A673 (cell line): ENCODE measurements around the gene CYP1B1. TPM values are rescaled to one million over a fixed set of nuclear protein-coding genes. Genes with fewer than 3 reads are reported as not detected.

ENCODE experiments used
- Bru-seq: library from RNA; stranded (reverse); fragments of 400-500 nt; gene quantifications from one replicate; lab custom pipeline; 2021; lab: Mats Ljungman, UMichigan
- BruChase-seq, 2 experiments: library from RNA; stranded (reverse); fragments of 400-500 nt; gene quantifications; one replicate each; lab custom pipeline; 2021; lab: Mats Ljungman, UMichigan
- BruUV-seq: library from RNA; stranded (reverse); fragments of 400-500 nt; replicated peaks from 2 replicates; lab custom pipeline; 2021; lab: Mats Ljungman, UMichigan
- CTCF ChIA-PET: fragments of 300-600 bp; sonication (Branson Sonifier 250); formaldehyde crosslinking; loops from one replicate; lab custom pipeline; 2022; ENCODE audit warnings: antibody characterized with exemption; lab: Charles Lee
- POLR2A ChIA-PET: fragments of 300-600 bp; sonication (Branson Sonifier 250); formaldehyde crosslinking; loops from one replicate; lab custom pipeline; 2022; ENCODE audit warnings: antibody characterized with exemption; ENCODE audit not compliant: low non-redundant PET; lab: Charles Lee
- DNase-seq: peaks from one replicate; pipeline ENCODE4 v3.0.0-alpha.2; 2015; ENCODE audit warnings: low spot score
- H3K27ac ChIP-seq: fragments of 200-600 bp; sonication (generic); 2 replicates; pipeline ENCODE4 v1.5.1; 2016; ENCODE audit warnings: mixed run types, low read depth, mild to moderate bottlenecking, mixed read lengths, antibody characterized with exemption, low read length; ENCODE audit not compliant: poor library complexity, severe bottlenecking
- H3K27me3 ChIP-seq: fragments of 200-600 bp; sonication (generic); replicated peaks from 2 replicates; pipeline ENCODE4 v1.6.1; 2017; ENCODE audit warnings: mixed run types, low read depth, mild to moderate bottlenecking, mixed read lengths, antibody characterized with exemption, low read length; ENCODE audit not compliant: insufficient read depth, poor library complexity
- H3K36me3 ChIP-seq: fragments of 200-600 bp; sonication (generic); 2 replicates; pipeline ENCODE4 v1.6.1; 2016; ENCODE audit warnings: mixed run types, mild to moderate bottlenecking, mixed read lengths, antibody characterized with exemption, low read length; ENCODE audit not compliant: insufficient read depth, poor library complexity, severe bottlenecking
- H3K4me1 ChIP-seq: fragments of 200-600 bp; sonication (generic); 2 replicates; pipeline ENCODE4 v1.6.1; 2017; ENCODE audit warnings: mixed run types, mild to moderate bottlenecking, mixed read lengths, antibody characterized with exemption, low read length; ENCODE audit not compliant: insufficient read depth, poor library complexity, severe bottlenecking
- H3K4me3 ChIP-seq: fragments of 200-600 bp; sonication (generic); 2 replicates; pipeline ENCODE4 v1.5.1; 2016; ENCODE audit warnings: low read depth, mixed run types, mild to moderate bottlenecking, mixed read lengths, low read length; ENCODE audit not compliant: poor library complexity, severe bottlenecking
- H3K9me3 ChIP-seq: fragments of 200-600 bp; sonication (generic); 2 replicates; pipeline ENCODE4 v1.6.1; 2016; ENCODE audit warnings: mixed run types, low read depth, mild to moderate bottlenecking, mixed read lengths, antibody characterized with exemption, low read length; ENCODE audit not compliant: poor library complexity, severe bottlenecking
- EZH2 ChIP-seq: fragments of 200-600 bp; sonication (generic); IDR thresholded peaks from 2 replicates; pipeline ENCODE4 v1.6.1; 2017; ENCODE audit warnings: borderline replicate concordance, low read depth, mild to moderate bottlenecking, mixed read lengths, antibody characterized with exemption, low read length; ENCODE audit not compliant: poor library complexity, severe bottlenecking
- intact Hi-C: fragments of 100-400 bp; cut with micrococcal nuclease; formaldehyde crosslinking; loops from one replicate; pipeline ENCODE4 v1.10.0; 2022; ENCODE audit not compliant: unreplicated experiment
- long read RNA-seq: library from polyadenylated mRNA; stranded (forward); transcript quantifications from one replicate; pipeline ENCODE4 v2.0.0, GENCODE V29; 2022
- total RNA-seq: library from RNA; stranded (reverse); gene quantifications from 2 replicates; pipeline ENCODE4 v1.2.3, GENCODE V29; 2021
- TF ChIP-seq, protein P1 (sequence below): fragments of 300-800, 200-600 bp; sonication (generic); conservative IDR thresholded peaks from 2 replicates; pipeline ENCODE4 v1.5.1; 2017; ENCODE audit warnings: low read depth, mild to moderate bottlenecking, antibody characterized with exemption, low read length, moderate library complexity, mixed read lengths

CYP1B1 gene
- total RNA-seq (0.92 and 3.0 TPM in 2 replicates), Bru-seq, nascent RNA (percentile 24 among the genes with signal in this experiment), BruChase-seq, experiment 1, labeled RNA remaining after a 2-hour chase (percentile 37 among the genes with signal in this experiment), BruChase-seq, experiment 2, labeled RNA remaining after a 6-hour chase (percentile 41 among the genes with signal in this experiment)
- long read RNA-seq, full-length matches to known transcripts: 1 of 2 reads
- long read RNA-seq, partial matches to known transcripts: 0 of 2 reads
- long read RNA-seq, other reads (novel, unspliced or antisense): 1 of 2 reads

DNA sequence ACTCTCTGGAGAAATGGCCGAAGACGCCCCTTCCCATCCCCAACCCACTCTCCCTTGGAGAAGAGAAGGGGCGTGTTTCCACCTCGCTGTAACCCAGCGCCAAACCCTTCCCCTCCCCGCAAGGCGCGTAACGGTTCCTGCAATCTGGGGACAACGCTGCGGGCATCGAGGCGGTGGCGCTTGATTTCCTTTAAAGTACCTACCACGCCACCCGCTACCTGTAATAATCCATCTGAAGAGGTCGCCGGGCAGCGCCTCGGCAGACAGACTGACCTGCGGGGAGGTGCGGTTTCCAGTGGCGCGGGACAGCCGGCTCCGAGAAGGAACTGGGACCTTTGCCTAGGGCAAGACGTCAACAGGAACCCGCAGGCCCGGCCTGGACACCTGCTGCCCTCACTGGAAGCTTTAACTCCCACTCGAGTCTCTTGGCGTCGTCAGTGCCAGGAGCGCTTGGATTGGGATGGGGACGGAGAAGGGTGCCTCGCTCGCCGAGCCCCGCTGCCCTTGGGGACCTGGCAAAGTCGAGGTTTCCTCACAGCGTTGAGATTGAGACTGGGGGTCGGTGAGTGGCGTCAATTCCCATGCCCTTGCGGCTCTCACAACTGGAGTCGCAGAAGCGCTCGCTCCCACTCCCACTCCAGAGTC is at the start of gene CYP1B1:
Gene CYP1B1 (minus strand): TSS at position 645 of the 645 bp plus-strand sequence. CDS start 763 bp downstream, outside the sequence.
- TF ChIP-seq, protein P1, sequence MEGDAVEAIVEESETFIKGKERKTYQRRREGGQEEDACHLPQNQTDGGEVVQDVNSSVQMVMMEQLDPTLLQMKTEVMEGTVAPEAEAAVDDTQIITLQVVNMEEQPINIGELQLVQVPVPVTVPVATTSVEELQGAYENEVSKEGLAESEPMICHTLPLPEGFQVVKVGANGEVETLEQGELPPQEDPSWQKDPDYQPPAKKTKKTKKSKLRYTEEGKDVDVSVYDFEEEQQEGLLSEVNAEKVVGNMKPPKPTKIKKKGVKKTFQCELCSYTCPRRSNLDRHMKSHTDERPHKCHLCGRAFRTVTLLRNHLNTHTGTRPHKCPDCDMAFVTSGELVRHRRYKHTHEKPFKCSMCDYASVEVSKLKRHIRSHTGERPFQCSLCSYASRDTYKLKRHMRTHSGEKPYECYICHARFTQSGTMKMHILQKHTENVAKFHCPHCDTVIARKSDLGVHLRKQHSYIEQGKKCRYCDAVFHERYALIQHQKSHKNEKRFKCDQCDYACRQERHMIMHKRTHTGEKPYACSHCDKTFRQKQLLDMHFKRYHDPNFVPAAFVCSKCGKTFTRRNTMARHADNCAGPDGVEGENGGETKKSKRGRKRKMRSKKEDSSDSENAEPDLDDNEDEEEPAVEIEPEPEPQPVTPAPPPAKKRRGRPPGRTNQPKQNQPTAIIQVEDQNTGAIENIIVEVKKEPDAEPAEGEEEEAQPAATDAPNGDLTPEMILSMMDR: no peak
- no peak for TF ChIP-seq EZH2
- peaks cover 6% of the 10 kb centered on the region for H3K4me1 ChIP-seq
- POLR2A ChIA-PET: no interaction called here
- no peaks in the 10 kb centered on the region for H3K9me3 ChIP-seq
- intact Hi-C loops: loop anchor here (1.0 kb wide), 1 partner anchor 199 kb away; no protein-coding TSS in a partner anchor
- H3K4me3 ChIP-seq: peak within 1 kb of the TSS; percentile 55
- no peaks in the 10 kb centered on the region for H3K27me3 ChIP-seq
- no peaks in the 10 kb centered on the region for H3K36me3 ChIP-seq
- peak within 1 kb of the TSS; percentile 68 for H3K27ac ChIP-seq
- CTCF ChIA-PET: interaction anchor here (1.0 to 1.6 kb wide), 7 partner anchors 16 to 680 kb away, joined by 3 to 15 read pairs (median 4); no protein-coding TSS in a partner anchor
- DNase-seq: no peak
- BruUV-seq: no TSS peak

DNA sequence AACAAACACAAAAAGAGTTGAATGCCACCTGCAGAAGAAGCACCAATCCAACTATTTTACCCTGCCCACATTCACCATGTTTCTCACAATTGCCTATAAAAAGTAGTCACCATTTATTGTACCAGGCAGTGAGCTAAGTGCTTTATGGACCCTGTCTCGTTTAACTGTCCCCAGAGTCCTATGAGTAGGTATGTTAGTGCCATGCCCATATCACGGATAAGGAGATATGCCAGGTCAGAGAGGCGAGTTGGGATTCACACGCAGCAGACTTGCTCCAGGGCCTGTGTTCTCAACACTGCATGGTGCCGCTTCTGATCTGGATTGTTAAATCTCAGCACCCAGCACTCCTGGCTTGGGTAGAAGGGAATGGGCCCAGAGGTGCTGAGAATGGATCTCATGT is 49.1 kb upstream of the CYP1B1 start:
- H3K27ac ChIP-seq: no peak overlapping the region
- ChIA-PET CTCF (interaction anchor here (0.7 kb wide), 1 partner anchor 48 kb away, joined by 5 read pairs; no protein-coding TSS in a partner anchor), POLR2A (no interaction called here)
- no peak overlapping the region for H3K4me3 ChIP-seq
- H3K36me3 ChIP-seq: no peaks in the 10 kb centered on the region
- no TSS peak for BruUV-seq
- H3K4me1 ChIP-seq: peaks cover 4% of the 10 kb centered on the region
- no peak for DNase-seq
- no peaks in the 10 kb centered on the region for H3K27me3 ChIP-seq
- intact Hi-C loops: no loop called here
- peaks cover 9% of the 10 kb centered on the region for H3K9me3 ChIP-seq
- TF ChIP-seq EZH2: no peak

DNA sequence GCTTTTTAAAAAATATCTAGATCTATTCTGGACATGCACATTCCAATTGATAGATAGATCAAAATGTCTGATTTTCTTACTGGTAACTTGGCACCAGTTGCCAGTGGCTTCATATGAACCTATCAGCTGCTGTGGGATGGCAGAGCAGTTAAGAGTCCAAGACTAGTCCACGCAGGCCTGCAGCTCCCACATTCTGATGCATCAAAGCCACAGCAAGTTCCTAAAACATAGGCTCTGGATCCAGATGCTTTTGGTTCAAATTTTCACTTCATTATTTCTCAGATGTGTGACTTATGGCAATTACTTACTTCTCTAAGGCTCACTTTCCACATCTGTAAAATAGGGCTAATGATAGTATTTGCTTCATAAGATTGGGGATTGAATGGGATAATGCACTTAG is 48.0 kb upstream of the CYP1B1 start:
- H3K36me3 ChIP-seq: no peaks in the 10 kb centered on the region
- no TSS peak for BruUV-seq
- H3K27ac ChIP-seq: no peak overlapping the region
- POLR2A ChIA-PET: no interaction called here
- intact Hi-C loops: no loop called here
- DNase-seq: no peak
- no peaks in the 10 kb centered on the region for H3K27me3 ChIP-seq
- peaks cover 9% of the 10 kb centered on the region for H3K9me3 ChIP-seq
- no peak overlapping the region for H3K4me3 ChIP-seq
- CTCF ChIA-PET: no interaction called here
- peaks cover 4% of the 10 kb centered on the region for H3K4me1 ChIP-seq
- TF ChIP-seq, protein P1: no peak
- TF ChIP-seq EZH2: no peak
